Gastrocnemius medialis (tissue), 4 donors: ENCODE results near the gene DIPK1A. TPM values are rescaled to one million over a fixed set of nuclear protein-coding genes. Genes with fewer than 3 reads are reported as not detected.

ENCODE experiments used
- ATAC-seq, 2 donors: fragments of 150-250 bp; one replicate each; pipeline ENCODE4 v1.9.1; 2016
- DNase-seq, 2 donors: peaks; one replicate each; pipeline ENCODE4 v3.0.0-alpha.2; 2019
- H3K27ac ChIP-seq, 4 donors: fragments of 200-600 bp; sonication (generic); 1 replicate in 1 of 4; 2 replicates in 3 of 4; pipeline ENCODE4 v1.5.1; 2016 to 2018; ENCODE audit warnings: mild to moderate bottlenecking in 2 of 4, moderate library complexity in 1 of 4
- H3K27me3 ChIP-seq, 3 donors: fragments of 200-600 bp; sonication (generic) in 2 of 3; 1 replicate in 1 of 3; 2 replicates in 2 of 3; pipeline versions ENCODE4 v1.5.1 to v1.6.0; 2016 to 2019; ENCODE audit warnings: mild to moderate bottlenecking in 1 of 3, moderate library complexity in 1 of 3
- H3K36me3 ChIP-seq, 2 donors: fragments of 200-600 bp; sonication (generic) in 1 of 2; one replicate each; pipeline ENCODE4 v1.5.1; 2017 to 2018
- H3K4me1 ChIP-seq, 2 donors: fragments of 200-600 bp; sonication (generic) in 1 of 2; one replicate each; pipeline ENCODE4 v1.5.1; 2016 to 2017; ENCODE audit warnings: mild to moderate bottlenecking in 2 of 2
- H3K4me3 ChIP-seq, 4 donors: fragments of 200-600 bp; sonication (generic) in 3 of 4; 1 replicate in 1 of 4; 2 replicates in 3 of 4; pipeline ENCODE4 v1.5.1; 2016 to 2019; ENCODE audit warnings: mild to moderate bottlenecking in 2 of 4
- H3K9me3 ChIP-seq, 3 donors: fragments of 200-600 bp; sonication (generic) in 2 of 3; 1 replicate in 1 of 3; 2 replicates in 2 of 3; pipeline ENCODE4 v1.5.1; 2016 to 2019
- CTCF ChIP-seq, 5 experiments: fragments of 450-650 bp in 3 of 5; fragments of 200-600 bp in 2 of 5; sonication (generic) in 2 of 5; IDR thresholded peaks in 4 of 5; conservative IDR thresholded peaks in 1 of 5; 1 replicate in 4 of 5; 2 replicates in 1 of 5; pipeline ENCODE4 v1.5.1; 2016 to 2019; ENCODE audit warnings: antibody characterized with exemption in 5 of 5, mild to moderate bottlenecking in 3 of 5, moderate library complexity in 3 of 5
- POLR2A ChIP-seq, 2 donors: fragments of 450-650 bp; IDR thresholded peaks; one replicate each; pipeline ENCODE4 v1.6.1; 2017; ENCODE audit warnings: antibody characterized with exemption in 2 of 2, mild to moderate bottlenecking in 2 of 2, moderate library complexity in 2 of 2
- in situ Hi-C, 4 donors: fragments of 200-750 bp; cut with MboI; loops; one replicate each; pipeline versions ENCODE4 v1.15.0 to v1.8.0; 2017; ENCODE audit warnings: low sequenced_read_pairs in 4 of 4
- intact Hi-C: fragments of 100-400 bp; cut with DNase I; formaldehyde crosslinking; loops from one replicate; pipeline ENCODE4 v1.15.1; 2023; ENCODE audit warnings: low total_unique reads
- total RNA-seq, 4 donors: library from RNA; depleted of rRNA; stranded (reverse); fragments of >200 nt; gene quantifications; one replicate each; pipeline versions ENCODE4 v1.1.0 to v1.2.3, GENCODE V29; 2016

DIPK1A gene
- total RNA-seq, 4 donors from 2014 or later, result 3.3 to 9.2 (median 4.7) TPM

GRCh38 chr1:92853299-92853698 lies 108.0 kb downstream of the DIPK1A start:
- H3K4me3 ChIP-seq, result no peak overlapping the region
- peaks cover 0 to 3% of the 10 kb centered on the region in 2 donors for H3K4me1 ChIP-seq
- intact Hi-C loops, result no loop called here
- DNase-seq (no peak), ATAC-seq (no peak)
- H3K27me3 ChIP-seq, result no peaks in the 10 kb centered on the region
- no peak for TF ChIP-seq CTCF (IDR thresholded peaks at IDR 0.05 in 4 of 5, conservative IDR thresholded peaks at IDR 0.05 in 1 of 5)
- no peak for TF ChIP-seq POLR2A (IDR thresholded peaks at IDR 0.05)
- no peaks in the 10 kb centered on the region for H3K9me3 ChIP-seq
- in situ Hi-C loops, result loop anchor here in 1 of 4 donors (5.0 kb wide), 1 partner anchor 144 kb away; no protein-coding TSS in a partner anchor
- H3K27ac ChIP-seq, result no peak overlapping the region
- H3K36me3 ChIP-seq, result no peaks in the 10 kb centered on the region

DNA sequence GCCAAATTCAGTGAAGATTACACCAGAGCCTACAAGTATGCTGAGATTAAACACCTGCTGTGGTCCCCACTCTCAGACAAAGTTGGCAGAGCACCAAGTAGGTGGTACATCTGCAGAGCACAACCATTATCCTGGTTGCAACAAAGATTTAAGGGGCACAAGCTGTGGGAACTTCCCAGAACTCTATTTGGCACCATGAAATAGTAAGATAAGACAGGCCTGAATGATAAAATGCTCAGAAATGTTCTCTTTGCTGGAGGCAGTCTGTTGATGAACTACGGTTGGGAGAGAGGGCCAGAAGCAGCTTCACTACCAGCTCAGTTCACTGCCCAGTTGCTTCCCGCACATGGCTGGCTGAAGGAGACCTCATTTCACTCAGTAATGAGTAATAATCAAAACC lies 109.5 kb downstream of the DIPK1A start:
- TF ChIP-seq POLR2A (IDR thresholded peaks at IDR 0.05) (no peak), CTCF (IDR thresholded peaks at IDR 0.05 in 4 of 5, conservative IDR thresholded peaks at IDR 0.05 in 1 of 5) (no peak)
- intact Hi-C loops (no loop called here), in situ Hi-C loops (loop anchor here in 1 of 4 donors (5.0 kb wide), 1 partner anchor 146 kb away; no protein-coding TSS in a partner anchor)
- ATAC-seq (no peak), DNase-seq (no peak)
- Histone ChIP-seq H3K9me3 (no peaks in the 10 kb centered on the region), H3K36me3 (no peaks in the 10 kb centered on the region), H3K4me3 (no peak overlapping the region), H3K4me1 (peaks cover 0 to 3% of the 10 kb centered on the region in 2 donors), H3K27ac (no peak overlapping the region), H3K27me3 (no peaks in the 10 kb centered on the region)

- Histone ChIP-seq H3K36me3 (no peaks in the 10 kb centered on the region), H3K4me3 (no peak overlapping the region), H3K27ac (no peak overlapping the region), H3K4me1 (peaks cover 0 to 3% of the 10 kb centered on the region in 2 donors), H3K9me3 (no peaks in the 10 kb centered on the region), H3K27me3 (no peaks in the 10 kb centered on the region)
- DNase-seq (no peak), ATAC-seq (no peak)
- in situ Hi-C loops (loop anchor here in 1 of 4 donors (5.0 kb wide), 1 partner anchor 147 kb away; no protein-coding TSS in a partner anchor), intact Hi-C loops (no loop called here)
- no peak for TF ChIP-seq POLR2A (IDR thresholded peaks at IDR 0.05)
- TF ChIP-seq CTCF (IDR thresholded peaks at IDR 0.05 in 4 of 5, conservative IDR thresholded peaks at IDR 0.05 in 1 of 5), result no peak
Measured at GRCh38 chr1:92850019-92850418, 111.2 kb downstream of the DIPK1A start.

DNA sequence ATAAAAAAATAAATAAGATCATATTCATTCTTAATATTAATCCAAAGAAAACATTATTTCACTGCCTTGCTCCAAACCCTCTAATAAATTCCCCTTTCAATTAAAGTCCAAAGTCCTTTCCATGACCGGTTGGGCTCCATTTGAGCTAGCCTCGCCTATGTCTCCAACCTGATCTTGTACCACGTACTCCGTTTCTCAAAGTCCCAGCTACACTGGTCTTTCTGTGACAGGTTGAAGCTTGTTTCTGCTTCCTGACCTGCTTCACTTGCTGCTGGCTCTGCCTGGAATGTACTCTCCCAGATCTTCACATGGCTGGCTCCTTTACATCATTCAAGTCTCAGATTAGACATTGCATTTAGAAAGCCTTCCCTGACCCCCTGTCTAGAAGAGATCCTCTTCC lies 113.1 kb downstream of the DIPK1A start:
- Histone ChIP-seq H3K27ac (no peak overlapping the region), H3K36me3 (peaks cover 0 to 13% of the 10 kb centered on the region in 2 donors), H3K9me3 (no peaks in the 10 kb centered on the region), H3K27me3 (no peaks in the 10 kb centered on the region), H3K4me3 (no peak overlapping the region), H3K4me1 (no peaks in the 10 kb centered on the region)
- no peak for ATAC-seq
- in situ Hi-C loops (loop anchor here in 1 of 4 donors (25.0 kb wide), 1 partner anchor 339 kb away; the partner anchor contains the start of genes CCDC18 and TMED5), intact Hi-C loops (no loop called here)
- DNase-seq, result no peak
- TF ChIP-seq POLR2A (IDR thresholded peaks at IDR 0.05) (no peak), CTCF (IDR thresholded peaks at IDR 0.05 in 4 of 5, conservative IDR thresholded peaks at IDR 0.05 in 1 of 5) (no peak)

GRCh38 chr1:92845908-92846307 lies 115.4 kb downstream of the DIPK1A start:
- in situ Hi-C loops, result loop anchor here in 1 of 4 donors (25.0 kb wide), 1 partner anchor 341 kb away; the partner anchor contains the start of genes CCDC18 and TMED5
- TF ChIP-seq CTCF (IDR thresholded peaks at IDR 0.05 in 4 of 5, conservative IDR thresholded peaks at IDR 0.05 in 1 of 5), result no peak
- TF ChIP-seq POLR2A (IDR thresholded peaks at IDR 0.05), result no peak
- Histone ChIP-seq H3K9me3 (no peaks in the 10 kb centered on the region), H3K36me3 (peaks cover 5 to 36% of the 10 kb centered on the region in 2 donors), H3K4me3 (no peak overlapping the region), H3K27me3 (no peaks in the 10 kb centered on the region), H3K4me1 (no peaks in the 10 kb centered on the region), H3K27ac (no peak overlapping the region)
- no peak for DNase-seq
- ATAC-seq, result no peak
- intact Hi-C loops, result no loop called here
